SU-DHL-6 (cell line): Measurements from ENCODE around the gene ATMIN.

ENCODE experiments used
- H2AFZ ChIP-seq: fragments of 200-600 bp; sonication (generic); 2 replicates; pipeline ENCODE4 v1.6.1; 2014; ENCODE audit warnings: low read depth, mild to moderate bottlenecking, moderate library complexity, mixed read lengths, antibody characterized with exemption, low read length; ENCODE audit not compliant: severe bottlenecking
- H3F3A ChIP-seq: fragments of 200-600 bp; shearing (Covaris generic); 2 replicates; pipeline ENCODE4 v1.6.0; 2016; ENCODE audit warnings: antibody characterized with exemption, mild to moderate bottlenecking; ENCODE audit not compliant: insufficient read depth
- H3K27ac ChIP-seq: fragments of 200-600 bp; sonication (generic); 2 replicates; pipeline ENCODE4 v1.5.1; 2016; ENCODE audit warnings: low read depth, mild to moderate bottlenecking, low read length, moderate library complexity, mixed read lengths
- H3K27me3 ChIP-seq: fragments of 200-600 bp; sonication (generic), shearing (Covaris generic); 2 replicates; pipeline ENCODE4 v1.6.0; 2014; ENCODE audit warnings: mild to moderate bottlenecking, low read length
- H3K36me3 ChIP-seq: fragments of 200-600 bp; sonication (generic); 2 replicates; pipeline ENCODE4 v1.6.1; 2014; ENCODE audit warnings: mild to moderate bottlenecking, low read length, mixed read lengths
- H3K4me2 ChIP-seq: fragments of 300-600, 200-600 bp; shearing (Covaris generic), sonication (generic); 2 replicates; pipeline ENCODE4 v1.6.0; 2014; ENCODE audit warnings: low read length, low read depth, mild to moderate bottlenecking; ENCODE audit not compliant: poor library complexity, severe bottlenecking
- H3K4me3 ChIP-seq: fragments of 200-600 bp; sonication (generic); 2 replicates; pipeline ENCODE4 v1.5.1; 2014; ENCODE audit warnings: antibody characterized with exemption, low read length, mild to moderate bottlenecking, mixed read lengths; ENCODE audit not compliant: insufficient read depth, poor library complexity, severe bottlenecking
- H3K79me2 ChIP-seq: fragments of 200-600 bp; sonication (generic); 2 replicates; pipeline ENCODE4 v1.6.1; 2014; ENCODE audit warnings: mild to moderate bottlenecking, low read length, moderate library complexity; ENCODE audit not compliant: insufficient read depth
- H3K9ac ChIP-seq: fragments of 200-600 bp; sonication (generic); 2 replicates; pipeline ENCODE4 v1.7.0; 2014; ENCODE audit warnings: mild to moderate bottlenecking, low read length
- H3K9me2 ChIP-seq: fragments of 200-600 bp; sonication (generic); replicated peaks from 2 replicates; pipeline ENCODE4 v1.6.1; 2014; ENCODE audit warnings: low read length; ENCODE audit not compliant: insufficient read depth
- H3K9me3 ChIP-seq: fragments of 200-600 bp; sonication (generic); 2 replicates; pipeline ENCODE4 v1.6.1; 2014; ENCODE audit warnings: low read length, mixed read lengths; ENCODE audit not compliant: insufficient read depth
- H4K20me1 ChIP-seq: fragments of 200-600 bp; sonication (generic); 2 replicates; pipeline ENCODE4 v1.6.1; 2014; ENCODE audit warnings: low read depth, mild to moderate bottlenecking, antibody characterized with exemption, low read length, moderate library complexity, mixed read lengths
- EZH2phosphoT487 ChIP-seq: fragments of 200-600 bp; sonication (generic), shearing (Covaris generic); conservative IDR thresholded peaks from 2 replicates; pipeline ENCODE4 v1.6.1; 2018; ENCODE audit warnings: mild to moderate bottlenecking, antibody characterized with exemption, low read length, moderate library complexity, mixed read lengths
- TF ChIP-seq, protein P1 (sequence below): fragments of 200-600 bp; sonication (generic); IDR thresholded peaks from one replicate; pipeline ENCODE4 v1.5.1; 2017; ENCODE audit warnings: antibody characterized with exemption, mild to moderate bottlenecking, low read length, moderate library complexity; ENCODE audit not compliant: insufficient read depth, poor library complexity, severe bottlenecking

The ATMIN gene

DNA sequence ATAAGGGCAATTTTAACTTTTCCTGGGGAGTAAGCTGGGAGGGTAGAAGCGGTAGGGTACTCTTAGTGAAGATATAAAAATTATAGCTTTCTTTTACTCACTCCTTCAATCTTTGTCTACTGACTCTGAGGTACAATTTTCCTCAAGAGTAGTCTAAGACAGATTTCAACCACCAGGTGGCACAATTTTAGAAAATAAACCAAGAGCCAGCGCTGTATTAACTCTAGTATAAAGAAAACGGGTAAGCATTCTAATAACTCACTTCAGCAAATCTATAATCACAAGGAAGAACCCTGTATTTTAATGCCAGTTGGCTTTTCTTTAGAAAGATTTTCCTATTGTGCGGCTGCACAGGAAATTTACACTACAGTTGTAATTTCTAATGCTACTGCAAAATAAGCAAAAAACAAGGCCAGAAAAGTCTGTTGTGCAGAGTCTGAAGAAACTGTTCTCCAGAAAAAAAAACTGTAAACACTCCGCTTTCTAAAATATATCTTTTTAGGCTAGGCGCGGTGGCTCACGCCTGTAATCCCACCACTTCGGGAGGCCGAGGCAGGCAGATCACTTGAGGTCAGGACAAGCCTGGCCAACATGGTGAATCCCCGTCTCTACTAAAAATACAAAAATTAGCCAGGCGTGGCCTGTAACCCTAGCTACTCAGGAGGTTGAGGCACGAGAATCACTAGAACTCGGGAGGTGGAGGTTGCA is 30.8 kb upstream of the ATMIN start:
- Histone ChIP-seq H4K20me1 (peaks cover 37% of the 10 kb centered on the region), H3F3A (peaks cover 10% of the 10 kb centered on the region; the same call in 1 of the 2 replicates), H3K27me3 (no peaks in the 10 kb centered on the region), H3K79me2 (peaks cover 90% of the 10 kb centered on the region), H3K4me2 (peak overlapping the region; percentile 85), H3K4me3 (peak overlapping the region; percentile 75), H3K9me3 (no peaks in the 10 kb centered on the region), H3K9me2 (no peaks in the 10 kb centered on the region), H2AFZ (no peak overlapping the region), H3K9ac (peak overlapping the region; percentile 34; the same call in 1 of the 2 replicates), H3K27ac (no peak overlapping the region), H3K36me3 (no peaks in the 10 kb centered on the region)
- TF ChIP-seq, protein P1, sequence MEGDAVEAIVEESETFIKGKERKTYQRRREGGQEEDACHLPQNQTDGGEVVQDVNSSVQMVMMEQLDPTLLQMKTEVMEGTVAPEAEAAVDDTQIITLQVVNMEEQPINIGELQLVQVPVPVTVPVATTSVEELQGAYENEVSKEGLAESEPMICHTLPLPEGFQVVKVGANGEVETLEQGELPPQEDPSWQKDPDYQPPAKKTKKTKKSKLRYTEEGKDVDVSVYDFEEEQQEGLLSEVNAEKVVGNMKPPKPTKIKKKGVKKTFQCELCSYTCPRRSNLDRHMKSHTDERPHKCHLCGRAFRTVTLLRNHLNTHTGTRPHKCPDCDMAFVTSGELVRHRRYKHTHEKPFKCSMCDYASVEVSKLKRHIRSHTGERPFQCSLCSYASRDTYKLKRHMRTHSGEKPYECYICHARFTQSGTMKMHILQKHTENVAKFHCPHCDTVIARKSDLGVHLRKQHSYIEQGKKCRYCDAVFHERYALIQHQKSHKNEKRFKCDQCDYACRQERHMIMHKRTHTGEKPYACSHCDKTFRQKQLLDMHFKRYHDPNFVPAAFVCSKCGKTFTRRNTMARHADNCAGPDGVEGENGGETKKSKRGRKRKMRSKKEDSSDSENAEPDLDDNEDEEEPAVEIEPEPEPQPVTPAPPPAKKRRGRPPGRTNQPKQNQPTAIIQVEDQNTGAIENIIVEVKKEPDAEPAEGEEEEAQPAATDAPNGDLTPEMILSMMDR: peak; percentile 67
- TF ChIP-seq EZH2phosphoT487: no peak

DNA sequence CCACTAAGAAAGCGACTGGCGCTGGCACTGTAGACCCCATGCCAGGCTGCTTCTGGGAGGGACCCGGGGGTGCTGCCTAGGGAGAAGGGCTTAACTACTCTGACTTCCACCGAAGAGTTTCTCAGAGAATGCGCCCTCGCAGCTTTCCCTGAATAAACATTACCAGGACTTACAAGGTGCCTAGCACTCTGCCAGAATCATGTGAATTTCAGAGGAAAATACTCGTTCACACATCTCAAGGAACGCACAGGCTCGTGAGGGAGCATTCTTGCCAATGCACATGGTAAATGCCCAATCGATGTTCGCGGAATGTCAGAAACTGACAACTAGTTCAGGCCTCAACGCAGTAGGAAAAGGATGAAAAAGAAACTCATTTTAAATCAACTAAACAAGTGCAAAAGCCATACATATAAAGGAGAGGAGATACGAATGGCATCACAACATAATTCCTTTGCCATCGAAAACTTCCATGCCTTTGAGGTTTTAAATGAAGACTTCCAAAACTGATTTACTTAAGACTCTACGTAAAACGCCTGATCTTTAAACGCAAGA is 30.0 kb upstream of the ATMIN start:
- Histone ChIP-seq H3K9me3 (no peaks in the 10 kb centered on the region), H4K20me1 (peaks cover 37% of the 10 kb centered on the region), H3K9me2 (no peaks in the 10 kb centered on the region), H3K36me3 (no peaks in the 10 kb centered on the region), H2AFZ (no peak overlapping the region), H3K4me3 (peak overlapping the region; percentile 75), H3K79me2 (peaks cover 90% of the 10 kb centered on the region), H3F3A (peaks cover 10% of the 10 kb centered on the region; the same call in 1 of the 2 replicates), H3K27ac (peak overlapping the region; percentile 92; the same call in 1 of the 2 replicates), H3K27me3 (no peaks in the 10 kb centered on the region), H3K4me2 (peak overlapping the region; percentile 85), H3K9ac (peak overlapping the region; percentile 95)
- TF ChIP-seq, protein P1: no peak
- TF ChIP-seq EZH2phosphoT487: no peak

DNA sequence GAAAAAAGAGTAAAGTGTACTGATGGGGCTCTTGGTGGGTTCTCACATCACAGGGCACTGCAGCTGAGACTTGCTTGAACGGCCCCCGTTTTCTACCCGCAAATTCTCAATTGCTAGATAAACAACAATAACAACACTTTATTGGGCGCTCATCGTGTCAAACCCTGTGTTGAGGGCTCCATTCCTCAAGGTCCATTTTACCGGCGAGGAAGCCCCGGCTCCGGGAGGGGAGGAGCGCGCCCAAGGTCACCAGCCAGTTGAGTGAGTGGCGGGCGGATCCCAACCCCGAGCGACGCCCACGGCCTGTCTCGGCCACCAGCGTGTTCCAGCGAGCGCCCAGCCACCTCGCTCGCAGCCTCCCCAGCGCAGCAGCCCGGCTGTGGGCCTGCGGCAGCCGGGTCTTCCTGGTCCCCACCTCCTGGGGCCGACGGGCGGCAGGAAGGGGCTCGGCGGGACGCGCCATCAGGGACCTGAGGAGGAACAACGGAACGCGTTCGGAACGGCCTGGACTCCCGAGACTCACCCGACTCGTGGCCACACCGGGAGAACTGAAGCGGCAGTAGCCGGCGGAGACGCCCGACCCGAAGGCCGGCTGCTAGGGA is 29.3 kb upstream of the ATMIN start:
- Histone ChIP-seq H3K27me3 (no peaks in the 10 kb centered on the region), H3K9me3 (no peaks in the 10 kb centered on the region), H3K9ac (peak overlapping the region; percentile 95), H3K79me2 (peaks cover 90% of the 10 kb centered on the region), H3F3A (peaks cover 10% of the 10 kb centered on the region; the same call in 1 of the 2 replicates), H3K4me3 (peak overlapping the region; percentile 75), H3K4me2 (peak overlapping the region; percentile 85), H3K36me3 (no peaks in the 10 kb centered on the region), H3K27ac (peak overlapping the region; percentile 92), H4K20me1 (peaks cover 32% of the 10 kb centered on the region), H2AFZ (peak overlapping the region; percentile 86), H3K9me2 (no peaks in the 10 kb centered on the region)
- TF ChIP-seq, protein P1: no peak
- TF ChIP-seq EZH2phosphoT487: no peak
